ENCODE results near the gene CALM1. TPM values are rescaled to one million over a fixed set of nuclear protein-coding genes. Genes with fewer than 3 reads are reported as not detected.

CALM1 gene
- total and polyA plus RNA-seq, 7 donors, result 460 to 1,593 (median 659) TPM

- TF ChIP-seq, protein P1, sequence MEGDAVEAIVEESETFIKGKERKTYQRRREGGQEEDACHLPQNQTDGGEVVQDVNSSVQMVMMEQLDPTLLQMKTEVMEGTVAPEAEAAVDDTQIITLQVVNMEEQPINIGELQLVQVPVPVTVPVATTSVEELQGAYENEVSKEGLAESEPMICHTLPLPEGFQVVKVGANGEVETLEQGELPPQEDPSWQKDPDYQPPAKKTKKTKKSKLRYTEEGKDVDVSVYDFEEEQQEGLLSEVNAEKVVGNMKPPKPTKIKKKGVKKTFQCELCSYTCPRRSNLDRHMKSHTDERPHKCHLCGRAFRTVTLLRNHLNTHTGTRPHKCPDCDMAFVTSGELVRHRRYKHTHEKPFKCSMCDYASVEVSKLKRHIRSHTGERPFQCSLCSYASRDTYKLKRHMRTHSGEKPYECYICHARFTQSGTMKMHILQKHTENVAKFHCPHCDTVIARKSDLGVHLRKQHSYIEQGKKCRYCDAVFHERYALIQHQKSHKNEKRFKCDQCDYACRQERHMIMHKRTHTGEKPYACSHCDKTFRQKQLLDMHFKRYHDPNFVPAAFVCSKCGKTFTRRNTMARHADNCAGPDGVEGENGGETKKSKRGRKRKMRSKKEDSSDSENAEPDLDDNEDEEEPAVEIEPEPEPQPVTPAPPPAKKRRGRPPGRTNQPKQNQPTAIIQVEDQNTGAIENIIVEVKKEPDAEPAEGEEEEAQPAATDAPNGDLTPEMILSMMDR (IDR thresholded peaks at IDR 0.05), result no peak
- WGBS, 3 donors, result 86 to 88% (median 86%) methylated on average over 9 of the region's 9 CpGs
- Histone ChIP-seq H3K4me1 (no peaks in the 10 kb centered on the region), H3K36me3 (ENCODE audit: insufficient read depth in 1 of 2, low read depth in 1 of 2) (no peaks in the 10 kb centered on the region), H3K27me3 (ENCODE audit: insufficient read depth in 3 of 3, low read length in 2 of 3) (no peaks in the 10 kb centered on the region), H3K27ac (no peak overlapping the region), H3K4me3 (no peak overlapping the region), H3K9me3 (no peaks in the 10 kb centered on the region)
- ATAC-seq, result no peak
- intact Hi-C loops (cut with DNase I), result loop anchor here in 1 of 2 donors (5.0 kb wide), 1 partner anchor 58 kb away; no protein-coding TSS in a partner anchor
- DNase-seq, result no peak
These were observed 37.7 kb downstream of the CALM1 start for GRCh38 chr14:90434370-90435020.

- intact Hi-C loops (cut with DNase I), result loop anchor here in 1 of 2 donors (5.0 kb wide), 1 partner anchor 53 kb away; no protein-coding TSS in a partner anchor
- TF ChIP-seq, protein P1 (IDR thresholded peaks at IDR 0.05), result no peak
- H3K27me3 ChIP-seq (ENCODE audit: insufficient read depth in 3 of 3, low read length in 2 of 3), result no peaks in the 10 kb centered on the region
- peaks cover 10% of the 10 kb centered on the region for H3K4me1 ChIP-seq
- H3K36me3 ChIP-seq (ENCODE audit: insufficient read depth in 1 of 2, low read depth in 1 of 2), result no peaks in the 10 kb centered on the region
- ATAC-seq (no peak), DNase-seq (no peak)
- H3K27ac ChIP-seq, result no peak overlapping the region
- no peaks in the 10 kb centered on the region for H3K9me3 ChIP-seq
- 97 to 98% (median 98%) methylated on average over 6 of the region's 6 CpGs for WGBS, 3 donors
- no peak overlapping the region for H3K4me3 ChIP-seq
These were observed 42.0 kb downstream of the CALM1 start for GRCh38 chr14:90438841-90439240.

- H3K36me3 ChIP-seq (ENCODE audit: insufficient read depth in 1 of 2, low read depth in 1 of 2), result no peaks in the 10 kb centered on the region
- H3K4me3 ChIP-seq, result no peak overlapping the region
- H3K27ac ChIP-seq, result no peak overlapping the region
- DNase-seq (no peak), ATAC-seq (no peak)
- intact Hi-C loops (cut with DNase I), result no loop called here
- TF ChIP-seq, protein P1 (IDR thresholded peaks at IDR 0.05), result no peak
- H3K4me1 ChIP-seq, result peaks cover 15% of the 10 kb centered on the region
- H3K9me3 ChIP-seq, result no peaks in the 10 kb centered on the region
- 56 to 66% (median 63%) methylated on average over 5 of the region's 5 CpGs for WGBS, 3 donors
- H3K27me3 ChIP-seq (ENCODE audit: insufficient read depth in 3 of 3, low read length in 2 of 3), result no peaks in the 10 kb centered on the region
These were observed 43.2 kb downstream of the CALM1 start for GRCh38 chr14:90440021-90440451.

DNA sequence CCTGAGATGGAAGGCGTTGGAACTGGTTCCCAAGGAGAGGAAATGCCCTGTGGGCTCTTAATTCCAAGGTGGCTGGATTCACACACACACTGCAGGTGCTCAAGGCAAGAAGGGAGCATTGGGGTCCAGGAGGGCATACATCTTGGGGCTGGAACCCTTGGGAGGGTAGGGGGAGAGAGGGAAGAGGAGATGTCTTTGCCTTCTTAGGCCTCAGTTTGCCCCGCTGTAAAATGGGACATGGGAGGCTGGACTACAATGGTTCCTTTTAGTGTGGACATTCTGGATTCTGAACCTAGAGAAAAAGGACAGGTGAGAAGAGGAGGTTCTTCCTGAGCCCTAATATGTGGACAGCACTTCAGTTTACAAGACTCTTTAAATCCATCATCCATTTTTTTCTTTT is 43.8 kb downstream of the CALM1 start:
- no peak overlapping the region for H3K27ac ChIP-seq
- TF ChIP-seq, protein P1 (IDR thresholded peaks at IDR 0.05), result no peak
- peaks cover 15% of the 10 kb centered on the region for H3K4me1 ChIP-seq
- H3K4me3 ChIP-seq, result no peak overlapping the region
- no peaks in the 10 kb centered on the region for H3K9me3 ChIP-seq
- no peaks in the 10 kb centered on the region for H3K27me3 ChIP-seq (ENCODE audit: insufficient read depth in 3 of 3, low read length in 2 of 3)
- intact Hi-C loops (cut with DNase I), result no loop called here
- ATAC-seq (no peak), DNase-seq (no peak)
- 71 to 81% (median 80%) methylated on average over 2 of the region's 2 CpGs for WGBS, 3 donors
- H3K36me3 ChIP-seq (ENCODE audit: insufficient read depth in 1 of 2, low read depth in 1 of 2), result no peaks in the 10 kb centered on the region

DNA sequence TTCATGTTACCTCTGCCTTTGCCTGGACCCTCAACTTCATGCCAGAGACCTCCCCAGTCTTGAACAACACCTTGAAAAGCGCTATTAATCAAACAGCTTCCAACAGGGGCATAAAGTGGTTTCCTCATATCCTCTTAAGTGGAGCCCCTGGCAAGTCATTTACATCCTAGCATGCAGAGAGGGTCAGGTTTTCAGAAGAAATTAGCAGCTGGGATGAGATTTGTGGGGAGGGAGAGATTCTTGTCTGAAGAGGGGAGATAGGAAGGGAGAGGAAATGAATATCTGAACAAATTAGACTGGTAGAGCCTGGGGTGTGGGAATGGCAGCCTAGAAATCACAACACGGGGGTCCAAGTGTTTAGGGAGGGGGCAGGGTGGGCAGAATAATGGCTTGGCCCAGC is 45.6 kb downstream of the CALM1 start:
- H3K4me1 ChIP-seq, result peaks cover 15% of the 10 kb centered on the region
- intact Hi-C loops (cut with DNase I), result no loop called here
- ATAC-seq (no peak), DNase-seq (no peak)
- 68 to 78% (median 70%) methylated on average over 2 of the region's 2 CpGs for WGBS, 3 donors
- H3K36me3 ChIP-seq (ENCODE audit: insufficient read depth in 1 of 2, low read depth in 1 of 2), result no peaks in the 10 kb centered on the region
- H3K9me3 ChIP-seq, result no peaks in the 10 kb centered on the region
- no peak overlapping the region for H3K27ac ChIP-seq
- TF ChIP-seq, protein P1 (IDR thresholded peaks at IDR 0.05), result no peak
- no peak overlapping the region for H3K4me3 ChIP-seq
- H3K27me3 ChIP-seq (ENCODE audit: insufficient read depth in 3 of 3, low read length in 2 of 3), result no peaks in the 10 kb centered on the region

Measured in psoas muscle (tissue), 8 donors.